ENCODE data around the gene URB1.

Gene URB1

GRCh38 chr21:32299695-32300094 lies 93.1 kb downstream of the URB1 start:
- TF ChIP-seq, protein P1, sequence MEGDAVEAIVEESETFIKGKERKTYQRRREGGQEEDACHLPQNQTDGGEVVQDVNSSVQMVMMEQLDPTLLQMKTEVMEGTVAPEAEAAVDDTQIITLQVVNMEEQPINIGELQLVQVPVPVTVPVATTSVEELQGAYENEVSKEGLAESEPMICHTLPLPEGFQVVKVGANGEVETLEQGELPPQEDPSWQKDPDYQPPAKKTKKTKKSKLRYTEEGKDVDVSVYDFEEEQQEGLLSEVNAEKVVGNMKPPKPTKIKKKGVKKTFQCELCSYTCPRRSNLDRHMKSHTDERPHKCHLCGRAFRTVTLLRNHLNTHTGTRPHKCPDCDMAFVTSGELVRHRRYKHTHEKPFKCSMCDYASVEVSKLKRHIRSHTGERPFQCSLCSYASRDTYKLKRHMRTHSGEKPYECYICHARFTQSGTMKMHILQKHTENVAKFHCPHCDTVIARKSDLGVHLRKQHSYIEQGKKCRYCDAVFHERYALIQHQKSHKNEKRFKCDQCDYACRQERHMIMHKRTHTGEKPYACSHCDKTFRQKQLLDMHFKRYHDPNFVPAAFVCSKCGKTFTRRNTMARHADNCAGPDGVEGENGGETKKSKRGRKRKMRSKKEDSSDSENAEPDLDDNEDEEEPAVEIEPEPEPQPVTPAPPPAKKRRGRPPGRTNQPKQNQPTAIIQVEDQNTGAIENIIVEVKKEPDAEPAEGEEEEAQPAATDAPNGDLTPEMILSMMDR (IDR thresholded peaks at IDR 0.05; ENCODE audit: low read depth, low read length) = no peak
- no peak overlapping the region for H3K4me3 ChIP-seq (ENCODE audit: low read depth, low read length)
- DNase-seq = no peak
- peaks cover 5% of the 10 kb centered on the region; the same call in 1 of the 2 replicates for H3K36me3 ChIP-seq
- H3K9me3 ChIP-seq = no peaks in the 10 kb centered on the region
- no peaks in the 10 kb centered on the region for H3K4me1 ChIP-seq
- H3K27me3 ChIP-seq = no peaks in the 10 kb centered on the region

GRCh38 chr21:32298658-32299081 lies 94.1 kb downstream of the URB1 start, which contains the start of gene MRAP:
TSS of gene MRAP (plus strand) at chr21:32298855. CDS start at chr21:32298972, 117 bp downstream.
- Histone ChIP-seq H3K9me3 (no peaks in the 10 kb centered on the region), H3K4me3 (ENCODE audit: low read depth, low read length) (no peak within 1 kb of the TSS), H3K4me1 (no peaks in the 10 kb centered on the region), H3K36me3 (peaks cover 5% of the 10 kb centered on the region; the same call in 1 of the 2 replicates), H3K27me3 (no peaks in the 10 kb centered on the region)
- DNase-seq = no peak
- TF ChIP-seq, protein P1 (IDR thresholded peaks at IDR 0.05; ENCODE audit: low read depth, low read length) = no peak

DNA sequence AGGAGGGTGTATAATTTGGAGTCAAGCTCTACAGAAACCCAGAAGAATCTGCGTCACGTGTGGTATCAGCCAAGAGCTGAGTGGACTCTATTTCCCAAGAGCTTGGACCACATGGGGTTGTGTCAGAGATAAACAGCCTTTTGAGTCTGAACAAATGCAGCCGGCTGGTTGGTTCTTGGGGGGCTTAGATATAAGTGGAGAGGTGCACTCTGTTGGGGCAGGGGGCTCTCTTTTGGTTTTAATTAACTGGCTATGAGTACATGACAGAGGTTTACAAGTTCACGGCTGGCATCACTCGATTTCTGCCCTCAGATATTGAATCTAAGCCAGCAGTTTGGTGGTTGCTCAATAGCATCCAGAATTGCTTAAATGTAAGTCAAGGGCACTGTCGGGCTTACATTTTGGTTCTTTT lies 94.7 kb downstream of the URB1 start:
- no peak overlapping the region for H3K4me3 ChIP-seq (ENCODE audit: low read depth, low read length)
- TF ChIP-seq, protein P1 (IDR thresholded peaks at IDR 0.05; ENCODE audit: low read depth, low read length) = no peak

DNA sequence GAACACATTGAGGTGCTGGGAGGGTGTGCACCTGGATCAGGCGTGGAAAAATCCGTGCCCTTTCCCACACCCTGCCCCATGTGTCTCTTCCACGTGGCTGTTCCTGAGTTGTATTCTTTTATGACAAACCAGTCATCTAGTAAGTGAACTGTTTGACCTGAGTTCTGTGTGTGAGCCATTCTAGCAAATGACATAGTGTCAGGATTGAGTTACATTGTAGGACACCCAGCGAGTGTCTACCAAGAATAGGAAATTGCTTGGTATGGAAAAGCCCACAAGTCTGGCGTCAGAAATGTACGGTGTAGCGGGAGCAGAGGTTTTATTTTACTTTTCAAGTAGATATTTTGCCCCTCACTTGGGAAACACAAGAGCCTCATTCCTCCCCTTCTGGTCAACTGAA lies 95.4 kb downstream of the URB1 start:
- DNase-seq = no peak
- peaks cover 5% of the 10 kb centered on the region; the same call in 1 of the 2 replicates for H3K36me3 ChIP-seq
- no peaks in the 10 kb centered on the region for H3K27me3 ChIP-seq
- no peak overlapping the region for H3K4me3 ChIP-seq (ENCODE audit: low read depth, low read length)
- no peaks in the 10 kb centered on the region for H3K9me3 ChIP-seq
- H3K4me1 ChIP-seq = no peaks in the 10 kb centered on the region
- TF ChIP-seq, protein P1 (IDR thresholded peaks at IDR 0.05; ENCODE audit: low read depth, low read length) = no peak

More for the DNA sequence above, 94.7 kb downstream of the URB1 start:
- Histone ChIP-seq H3K9me3 (no peaks in the 10 kb centered on the region), H3K36me3 (peaks cover 5% of the 10 kb centered on the region; the same call in 1 of the 2 replicates), H3K4me1 (no peaks in the 10 kb centered on the region), H3K27me3 (no peaks in the 10 kb centered on the region)
- no peak for DNase-seq

- TF ChIP-seq, protein P1 (IDR thresholded peaks at IDR 0.05; ENCODE audit: low read depth, low read length) = no peak
- H3K36me3 ChIP-seq = no peaks in the 10 kb centered on the region
These were observed 107.3 kb downstream of the URB1 start for GRCh38 chr21:32285476-32285875.

DNA sequence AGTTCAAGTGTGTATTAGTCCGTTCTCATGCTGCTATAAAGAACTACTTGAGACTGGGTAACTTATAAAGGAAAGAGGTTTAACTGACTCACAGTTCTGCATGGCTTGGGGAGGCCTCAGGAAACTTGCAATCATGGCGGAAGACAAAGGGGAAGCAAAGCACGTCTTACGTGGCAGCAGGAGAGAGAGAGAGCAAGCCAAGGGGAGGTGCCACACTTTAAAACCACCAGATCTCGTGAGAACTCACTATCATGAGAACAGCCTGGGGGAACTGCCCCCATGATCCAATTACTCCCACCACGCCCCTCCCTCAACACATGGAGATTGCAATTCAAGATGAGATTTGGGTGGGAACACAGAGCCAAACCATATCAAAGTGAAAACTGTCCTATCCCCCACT lies 109.8 kb downstream of the URB1 start:
- H3K4me3 ChIP-seq (ENCODE audit: low read depth, low read length) = no peak overlapping the region
- H3K9me3 ChIP-seq = no peaks in the 10 kb centered on the region
- H3K36me3 ChIP-seq = no peaks in the 10 kb centered on the region
- DNase-seq = no peak
- no peaks in the 10 kb centered on the region for H3K27me3 ChIP-seq
- H3K4me1 ChIP-seq = no peaks in the 10 kb centered on the region; the same call in 1 of the 2 replicates
- TF ChIP-seq, protein P1 (IDR thresholded peaks at IDR 0.05; ENCODE audit: low read depth, low read length) = no peak

More at GRCh38 chr21:32285476-32285875, 107.3 kb downstream of the URB1 start:
- no peaks in the 10 kb centered on the region for H3K9me3 ChIP-seq
- H3K4me3 ChIP-seq (ENCODE audit: low read depth, low read length) = no peak overlapping the region
- DNase-seq = no peak
- H3K4me1 ChIP-seq = no peaks in the 10 kb centered on the region
- H3K27me3 ChIP-seq = no peaks in the 10 kb centered on the region

All from BE2C (cell line).